NCI-H2107 treated with DMSO at 0.1 percent for 48 hours (cell line): ENCODE results near the gene RAP1B.

ENCODE experiments used
- DNase-seq: peaks from one replicate; lab custom pipeline; 2025; ENCODE audit not compliant: unreplicated experiment; lab: John Stamatoyannopoulos, UW

RAP1B gene

DNA sequence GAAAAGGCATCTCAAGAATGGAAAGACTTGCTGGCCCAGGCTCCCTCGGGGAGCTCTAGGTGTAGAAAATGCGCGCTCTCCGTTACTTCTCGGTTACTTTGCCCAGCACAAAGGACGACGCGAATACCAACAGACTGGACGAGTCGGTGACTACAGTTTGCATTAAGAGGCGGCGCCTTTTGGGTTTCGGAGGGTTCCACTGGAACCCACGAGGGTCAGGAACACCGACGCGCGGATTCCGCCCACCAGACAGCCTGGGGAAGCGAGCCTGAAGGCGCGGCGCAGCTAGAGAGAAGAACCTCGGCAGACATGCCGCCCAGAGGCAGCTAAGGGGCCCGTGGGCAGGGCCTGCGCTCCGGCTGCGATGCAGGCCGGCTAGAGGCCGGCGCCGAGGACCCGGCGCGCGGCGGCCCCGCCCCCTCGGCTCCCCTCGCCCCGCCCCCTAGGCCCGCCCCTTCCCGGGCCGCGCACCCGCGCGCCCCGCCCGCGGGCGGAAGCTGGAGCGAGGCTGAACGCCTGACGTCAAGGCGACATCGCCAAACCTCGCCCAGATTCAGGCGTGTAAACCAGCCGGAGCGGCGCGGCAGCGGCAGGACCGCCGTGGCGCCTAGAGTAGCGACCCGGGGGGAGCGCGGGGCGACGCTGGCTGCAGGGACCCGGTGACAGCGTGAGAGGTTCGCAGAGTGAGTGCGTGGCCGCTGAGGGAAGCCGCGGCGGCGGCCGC lies at the start of gene RAP1B:
Gene RAP1B (plus strand): TSS at position 530 of the 724 bp plus-strand sequence. CDS start 37,826 bp downstream, outside the sequence.
- peak; percentile 82 for DNase-seq

DNA sequence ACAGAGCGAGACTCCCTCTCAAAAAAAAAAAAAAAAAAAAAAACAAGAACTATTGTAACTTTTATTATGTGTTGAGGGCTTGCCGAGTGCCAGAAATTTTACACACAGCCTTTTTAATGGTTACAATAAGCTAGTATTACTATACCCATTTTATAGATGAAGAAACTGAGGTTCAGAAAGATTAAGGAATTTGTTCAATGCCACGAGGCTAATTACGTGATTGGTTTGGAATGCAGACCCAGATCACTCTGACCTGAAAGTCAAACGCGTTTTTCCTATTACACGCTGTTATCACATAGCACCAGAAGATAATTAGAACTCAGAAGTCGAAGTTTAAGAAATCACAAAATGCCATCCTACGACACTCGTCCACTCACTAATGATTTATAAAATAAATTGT lies 48.9 kb upstream of the RAP1B start:
- no peak for DNase-seq

DNA sequence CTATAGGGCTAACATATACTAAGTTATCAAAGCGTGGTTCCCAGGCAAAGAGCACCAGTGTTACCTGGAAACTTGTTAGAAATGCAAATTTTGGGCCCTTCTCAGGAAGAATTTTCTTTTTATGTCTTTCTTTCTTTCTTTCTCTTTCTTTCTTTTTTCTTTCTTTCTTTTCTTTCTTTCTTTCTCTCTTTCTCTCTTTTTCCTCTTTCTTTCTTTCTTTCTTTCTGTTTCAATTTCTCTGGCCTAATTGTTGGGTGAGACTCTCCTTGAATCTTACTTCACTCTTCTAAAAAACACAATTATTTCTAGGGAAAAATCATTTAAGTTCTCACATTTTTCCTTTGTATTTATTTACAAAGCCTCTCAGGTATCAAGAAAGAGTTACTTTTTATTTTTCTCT lies 46.5 kb upstream of the RAP1B start:
- DNase-seq = no peak

DNA sequence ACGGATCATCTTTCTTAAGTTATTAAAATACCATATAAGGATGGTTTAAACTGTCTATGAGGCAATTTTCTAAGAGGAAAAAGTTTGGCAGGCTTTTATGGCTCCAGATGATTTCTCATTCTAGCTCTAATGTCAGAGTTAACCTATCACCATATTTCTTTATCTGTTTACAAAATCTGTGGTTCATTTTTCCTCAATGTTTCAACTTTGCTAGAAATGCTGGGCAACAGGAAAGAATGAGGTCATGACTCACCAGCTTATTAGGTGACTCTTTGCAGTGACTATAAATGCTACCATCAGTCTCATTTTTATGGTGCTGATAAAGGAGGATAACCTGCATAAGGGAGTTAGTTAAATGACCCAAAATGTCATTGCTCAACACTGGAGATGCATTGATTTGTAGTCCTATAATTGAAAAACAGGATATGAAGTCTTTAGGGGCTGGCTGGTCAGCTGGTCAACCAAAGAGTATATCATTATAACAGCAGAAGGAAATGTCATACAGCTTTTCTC lies 45.3 kb upstream of the RAP1B start:
- DNase-seq = no peak

DNA sequence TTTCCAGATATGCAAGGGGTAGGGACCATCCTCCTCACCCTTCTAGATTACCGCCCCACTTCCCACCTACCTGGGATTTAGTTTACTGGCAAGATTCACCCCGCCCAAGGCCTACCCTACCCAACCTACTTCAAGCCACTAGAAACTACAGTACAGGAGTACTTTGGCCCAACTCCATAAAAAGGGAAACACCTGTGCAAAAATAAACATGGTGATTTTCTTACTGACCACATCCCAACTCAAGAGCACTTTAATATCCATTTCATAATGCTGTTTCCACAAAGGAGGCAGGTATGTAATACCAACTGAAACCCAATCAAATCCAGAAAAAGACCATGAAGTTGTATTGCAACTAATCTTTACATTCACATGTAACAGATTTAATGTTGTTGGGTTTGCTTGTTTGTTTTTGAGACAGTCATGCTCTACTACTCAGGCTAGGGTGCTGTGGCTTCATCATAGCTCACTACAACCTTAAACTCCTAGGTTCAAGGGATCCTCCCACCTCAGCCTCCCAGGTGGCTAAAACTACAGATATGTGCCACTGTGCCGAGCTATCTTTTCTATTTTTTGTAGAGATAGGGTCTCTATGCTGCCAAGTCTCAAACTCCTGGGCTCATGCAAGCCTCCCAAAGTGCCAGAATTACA lies 41.7 kb upstream of the RAP1B start:
- peak; percentile 99 for DNase-seq

DNA sequence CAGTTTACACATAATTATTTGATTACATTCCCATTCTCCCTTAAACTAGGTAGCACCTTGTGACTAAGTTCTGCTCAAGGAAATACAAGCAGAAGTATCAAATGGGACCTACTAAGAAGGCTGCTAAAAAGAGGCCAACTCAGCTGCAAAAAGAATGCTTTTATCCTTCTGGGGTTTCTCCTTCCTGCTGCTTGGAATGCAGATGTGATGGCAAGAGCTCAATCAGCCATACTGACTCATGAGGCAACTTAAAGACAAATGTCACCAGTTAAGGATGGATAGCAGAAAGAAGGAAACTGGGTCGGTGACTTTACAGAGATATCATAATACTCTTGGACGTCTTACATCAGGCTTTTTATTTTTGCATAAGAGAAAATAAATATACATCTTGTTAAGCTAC lies 38.0 kb upstream of the RAP1B start:
- DNase-seq = no peak

DNA sequence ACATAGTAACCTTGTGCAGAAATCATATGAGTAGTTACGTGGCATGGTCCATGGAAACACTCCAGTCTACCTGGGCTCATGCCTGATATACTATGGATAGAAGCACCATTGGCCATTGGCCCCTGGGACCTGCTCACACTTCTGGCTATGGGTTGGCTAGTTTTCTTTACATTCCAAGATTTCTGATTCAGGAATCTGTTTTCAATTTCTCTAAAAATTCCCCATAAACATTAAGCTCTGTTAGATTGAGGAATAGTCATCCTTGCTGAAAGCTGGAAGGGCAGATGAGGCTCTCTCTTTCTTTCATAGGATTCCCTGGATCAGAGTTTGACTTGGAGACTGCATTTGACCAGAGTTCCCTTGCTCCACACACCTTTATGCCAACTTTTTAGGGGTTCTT lies 37.3 kb upstream of the RAP1B start:
- DNase-seq = no peak

DNA sequence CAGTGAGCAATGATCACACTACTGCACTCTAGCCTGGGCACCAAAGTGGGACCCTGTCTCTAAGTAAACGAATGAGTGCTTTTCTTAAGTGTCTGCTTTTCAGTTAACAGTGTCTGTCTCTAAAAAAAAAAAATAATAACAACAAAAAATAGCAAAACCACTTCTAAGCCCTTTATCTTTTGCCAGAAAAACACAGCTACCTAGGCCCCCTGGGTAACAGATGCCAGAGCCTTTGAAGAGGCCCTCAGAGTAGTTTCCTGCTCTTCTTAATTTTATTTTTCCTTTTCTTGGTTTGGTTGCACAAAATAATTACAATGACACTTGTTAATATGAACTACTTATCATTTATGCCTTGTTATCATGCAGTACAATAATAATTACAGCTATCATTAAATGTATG lies 32.8 kb upstream of the RAP1B start:
- no peak for DNase-seq

DNA sequence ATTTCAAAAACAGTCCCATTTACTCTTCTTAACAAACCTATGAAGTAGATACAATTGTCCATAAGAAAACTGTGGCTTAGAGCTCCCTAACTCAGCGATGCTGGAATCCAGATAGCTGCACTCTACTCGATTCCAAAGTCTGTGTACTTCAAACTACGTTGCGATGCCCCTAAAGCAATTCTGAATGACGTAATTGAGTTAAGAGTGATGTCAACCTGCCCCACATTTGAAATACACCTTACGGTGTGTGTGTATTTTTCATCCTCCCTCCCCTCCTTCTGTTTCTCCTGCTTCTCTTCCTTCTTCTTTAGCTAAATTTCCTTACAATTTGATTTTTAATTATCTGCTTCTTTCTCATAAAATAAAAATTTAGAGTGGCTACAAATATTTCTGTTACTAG lies 31.9 kb upstream of the RAP1B start:
- DNase-seq = no peak

DNA sequence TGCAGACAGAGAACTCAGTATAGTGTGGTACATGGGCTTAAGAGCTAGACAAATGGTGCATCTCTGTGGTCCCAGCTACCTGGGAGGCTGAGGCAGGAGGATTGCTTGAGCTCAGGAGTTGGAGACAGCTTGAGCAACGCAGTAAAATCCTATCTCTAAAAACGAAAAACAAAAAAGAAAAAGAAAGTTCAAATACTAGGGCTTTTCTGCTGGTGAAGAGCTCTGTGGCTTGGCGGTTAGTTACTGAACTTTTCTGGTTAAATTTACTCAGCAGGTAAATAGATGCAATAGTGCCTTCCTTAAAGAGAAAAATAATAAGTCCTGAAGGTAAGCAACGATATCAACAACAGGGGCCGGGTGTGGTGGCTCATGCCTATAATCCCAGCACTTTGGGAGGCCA lies 31.4 kb upstream of the RAP1B start:
- DNase-seq = no peak

DNA sequence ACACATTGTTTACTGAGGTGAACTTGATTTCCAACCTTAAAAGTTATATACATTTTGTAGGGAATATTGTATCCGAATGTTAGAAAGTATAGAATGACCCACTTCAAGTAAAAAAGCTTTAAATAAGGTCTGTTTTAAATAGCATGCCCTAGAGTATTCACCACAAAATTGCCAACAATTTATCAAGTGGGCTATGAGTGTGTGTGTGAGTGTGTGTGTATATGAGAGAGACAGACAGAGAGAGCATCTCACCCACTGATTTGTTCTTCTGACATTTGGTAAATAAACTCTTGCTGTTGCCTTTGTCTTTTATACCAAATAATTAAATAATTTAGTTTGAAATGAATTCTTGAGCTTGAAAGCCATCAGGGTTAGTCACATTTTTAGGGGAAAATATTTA lies 29.8 kb upstream of the RAP1B start:
- no peak for DNase-seq

DNA sequence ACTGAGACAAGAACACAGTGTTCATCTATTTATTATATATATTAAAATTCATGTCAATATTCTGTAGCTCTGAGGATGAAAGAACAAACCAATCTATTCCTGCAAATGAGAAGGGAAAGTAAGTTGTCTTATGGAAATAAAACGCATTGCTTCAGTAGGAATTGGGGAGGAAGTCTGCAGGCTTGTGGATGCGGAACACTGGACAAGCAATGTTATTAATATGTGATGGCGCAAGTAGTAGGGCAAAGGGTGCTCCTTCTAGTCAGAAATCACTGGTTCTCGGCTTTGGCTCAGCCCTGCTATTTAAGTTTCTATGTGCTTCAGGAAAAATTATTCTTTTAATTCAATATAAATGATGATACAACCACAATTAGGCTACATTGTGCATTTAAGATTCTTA lies 28.8 kb upstream of the RAP1B start:
- no peak for DNase-seq

DNA sequence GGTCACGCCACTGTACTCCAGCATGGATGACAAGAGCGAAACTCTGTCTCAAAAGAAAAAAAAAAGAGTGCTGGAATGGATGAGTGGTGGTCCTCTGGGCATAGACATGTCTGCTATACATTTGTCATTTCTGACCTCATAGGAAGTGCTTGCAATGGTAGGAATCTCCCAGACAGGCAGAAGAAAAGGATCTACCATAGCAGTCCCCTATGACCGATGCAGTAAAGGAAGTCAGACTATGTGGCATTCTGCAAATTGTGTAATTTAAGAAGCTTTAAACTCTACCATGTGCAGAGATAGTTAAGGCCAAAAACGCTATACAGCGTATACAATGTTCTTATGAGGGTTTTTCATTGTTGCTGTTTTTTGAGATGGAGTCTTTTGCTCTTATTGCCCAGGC lies 24.7 kb upstream of the RAP1B start:
- no peak for DNase-seq

DNA sequence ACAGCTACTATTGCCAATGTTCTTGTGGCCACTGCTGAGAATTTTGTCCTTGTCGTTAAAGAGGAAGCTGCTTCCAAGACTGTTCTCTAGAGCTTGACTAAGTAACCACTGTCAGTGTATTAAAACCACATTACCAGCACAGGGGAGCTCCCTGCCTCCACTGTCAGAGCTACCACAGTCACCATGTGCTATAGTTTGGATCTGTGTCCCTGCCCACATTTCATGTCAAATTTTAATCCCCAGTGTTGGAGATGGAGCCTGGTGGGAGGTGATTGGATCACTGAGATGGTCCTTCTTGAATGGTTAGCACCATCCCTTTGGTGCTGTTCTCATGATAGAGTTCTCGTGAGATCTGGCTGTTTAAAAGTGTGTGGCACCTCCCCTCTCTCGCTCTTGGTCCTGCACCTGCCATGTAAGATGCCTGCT lies 23.2 kb upstream of the RAP1B start:
- no peak for DNase-seq

DNA sequence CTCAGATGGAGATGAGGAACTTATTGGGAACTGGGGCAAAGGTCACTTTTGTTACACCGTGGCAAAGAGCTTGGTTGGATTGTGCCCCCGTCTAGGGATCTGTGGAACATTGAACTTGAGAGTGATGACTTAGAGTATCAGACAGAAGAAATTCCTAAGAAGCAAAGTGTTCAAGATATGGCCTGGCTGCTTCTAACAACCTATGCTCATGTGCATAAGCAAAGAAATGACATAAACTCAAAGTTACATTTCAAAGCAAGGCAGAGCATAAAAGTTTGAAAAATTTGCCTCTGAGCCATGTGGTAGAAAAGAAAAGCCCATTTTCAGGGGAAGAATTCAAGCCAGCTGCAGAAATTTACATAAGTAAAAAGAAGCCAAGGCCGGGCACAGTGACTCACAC lies 21.5 kb upstream of the RAP1B start:
- DNase-seq = no peak

DNA sequence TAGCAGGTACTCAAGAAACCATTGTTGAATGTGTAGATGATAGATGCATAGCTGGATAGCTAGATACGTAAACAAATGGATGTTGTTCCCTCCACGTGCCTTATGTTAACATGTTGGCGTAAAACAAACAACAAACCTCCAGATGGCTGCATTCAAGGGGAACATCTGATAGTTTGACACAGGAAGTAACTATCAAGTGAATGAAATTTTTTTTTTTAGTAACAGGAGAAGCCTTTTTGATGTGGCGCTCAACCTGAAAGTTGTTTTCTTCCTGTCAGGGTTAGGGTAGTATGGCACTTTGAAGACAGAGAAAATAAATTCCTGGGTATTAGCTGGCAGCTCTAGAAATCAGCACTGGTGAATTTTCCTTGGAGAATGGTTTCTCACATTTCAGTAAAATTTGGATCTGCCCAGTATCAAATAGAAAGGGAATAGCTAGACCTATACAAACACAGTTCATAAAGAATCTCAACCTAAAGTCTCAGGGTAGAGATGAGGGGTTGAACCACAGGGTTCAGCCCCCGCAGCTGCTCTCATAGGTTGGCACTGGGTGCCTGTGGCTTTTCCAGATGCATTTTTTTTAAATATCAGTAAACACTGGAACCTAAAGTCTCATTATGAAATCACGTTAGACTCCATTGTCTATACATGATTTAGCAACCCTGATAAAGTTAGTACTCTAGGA lies 18.8 kb upstream of the RAP1B start:
- peak; percentile 70 for DNase-seq

DNA sequence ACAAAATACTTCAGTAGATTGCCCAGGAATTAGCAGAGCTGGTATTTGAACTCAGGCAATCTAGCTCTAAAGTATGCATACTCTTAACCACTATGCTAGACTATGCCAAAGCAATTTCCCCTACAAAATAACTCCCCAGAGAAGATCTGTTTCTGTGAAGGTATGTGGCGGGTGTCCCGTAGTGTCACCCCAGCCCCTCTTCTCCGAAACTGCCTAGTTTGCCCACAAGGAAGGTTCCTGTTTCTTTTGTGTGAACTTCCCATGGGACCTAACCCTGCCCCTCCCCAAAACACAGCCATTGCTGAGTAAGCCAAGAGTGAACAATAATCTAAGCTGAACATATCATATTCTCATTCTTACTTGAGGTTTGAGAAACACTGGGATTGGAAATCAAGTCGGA lies 15.5 kb upstream of the RAP1B start:
- no peak for DNase-seq

DNA sequence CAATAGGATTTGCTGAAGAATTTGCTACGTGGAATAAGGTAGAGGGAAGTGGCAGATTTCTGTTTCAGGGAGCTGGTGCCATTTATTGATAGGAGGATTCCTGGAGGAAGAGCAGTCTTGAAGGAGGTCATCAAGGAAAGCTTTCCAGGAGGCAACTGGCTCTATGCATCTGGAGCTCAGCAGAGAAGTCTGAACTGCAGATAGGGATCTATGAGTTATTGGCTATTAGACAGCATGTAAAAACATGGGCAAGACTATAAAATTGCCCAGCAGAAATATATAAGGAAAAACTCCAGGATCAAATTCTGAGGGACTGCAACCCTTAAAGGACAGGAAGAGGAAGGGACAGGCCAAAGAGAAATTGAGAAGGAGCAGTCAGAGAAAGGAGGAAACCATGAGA lies 8.9 kb upstream of the RAP1B start:
- no peak for DNase-seq

DNA sequence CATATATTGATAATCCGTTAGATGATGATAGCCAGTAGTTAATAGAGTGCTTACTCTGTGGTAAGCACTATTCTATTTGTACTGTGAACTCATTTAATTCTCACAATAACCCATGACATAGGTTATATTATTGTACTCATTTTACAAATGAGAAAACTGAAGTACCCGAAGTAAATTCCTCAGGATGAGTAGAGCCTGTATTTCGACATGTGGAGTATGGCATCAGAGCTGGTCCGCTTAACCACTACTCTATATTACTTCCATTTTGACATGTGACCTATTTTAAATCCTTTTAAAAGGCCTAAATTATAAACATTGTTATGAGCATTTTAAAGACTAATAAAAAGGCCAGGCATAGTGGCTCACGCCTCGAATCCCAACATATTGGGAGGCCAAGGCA lies 8.0 kb upstream of the RAP1B start:
- no peak for DNase-seq

DNA sequence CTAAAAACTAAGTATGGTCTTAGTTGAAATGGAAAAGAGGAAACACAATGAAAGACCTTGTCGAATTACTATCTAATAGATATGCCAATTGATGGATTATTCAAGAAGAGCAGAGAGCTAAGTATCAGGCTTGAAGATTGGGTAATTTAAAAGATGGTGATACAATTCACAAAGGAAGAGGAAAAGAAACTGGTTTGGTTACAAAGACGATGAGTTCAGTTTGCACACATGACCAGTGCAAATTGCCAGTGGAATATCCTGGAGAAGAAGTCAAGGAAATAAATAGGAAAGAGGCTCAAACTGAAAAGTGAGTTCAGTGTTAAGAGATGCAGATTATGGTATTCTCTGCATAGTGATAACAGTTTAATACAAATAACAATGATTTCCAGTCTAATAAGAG lies 2.5 kb upstream of the RAP1B start:
- DNase-seq = no peak

DNA sequence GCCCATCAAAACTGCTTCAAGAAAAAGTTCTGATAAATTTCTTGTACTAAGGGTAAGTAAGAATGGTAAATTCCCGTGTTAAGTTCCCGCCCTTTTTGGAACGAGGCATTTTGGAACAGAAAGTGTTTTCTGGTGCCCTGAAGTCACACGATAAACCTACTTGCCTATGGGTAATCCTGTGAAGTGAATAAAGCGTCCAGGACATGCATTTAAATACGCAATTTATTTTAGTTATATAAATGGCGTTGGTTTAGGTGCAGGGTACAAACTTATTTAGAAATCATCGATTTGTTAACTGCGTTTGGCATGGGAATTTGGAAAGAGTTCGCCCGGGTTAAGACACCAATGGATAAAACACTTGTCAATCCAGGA lies 715 bp upstream of the RAP1B start:
- DNase-seq = no peak

DNA sequence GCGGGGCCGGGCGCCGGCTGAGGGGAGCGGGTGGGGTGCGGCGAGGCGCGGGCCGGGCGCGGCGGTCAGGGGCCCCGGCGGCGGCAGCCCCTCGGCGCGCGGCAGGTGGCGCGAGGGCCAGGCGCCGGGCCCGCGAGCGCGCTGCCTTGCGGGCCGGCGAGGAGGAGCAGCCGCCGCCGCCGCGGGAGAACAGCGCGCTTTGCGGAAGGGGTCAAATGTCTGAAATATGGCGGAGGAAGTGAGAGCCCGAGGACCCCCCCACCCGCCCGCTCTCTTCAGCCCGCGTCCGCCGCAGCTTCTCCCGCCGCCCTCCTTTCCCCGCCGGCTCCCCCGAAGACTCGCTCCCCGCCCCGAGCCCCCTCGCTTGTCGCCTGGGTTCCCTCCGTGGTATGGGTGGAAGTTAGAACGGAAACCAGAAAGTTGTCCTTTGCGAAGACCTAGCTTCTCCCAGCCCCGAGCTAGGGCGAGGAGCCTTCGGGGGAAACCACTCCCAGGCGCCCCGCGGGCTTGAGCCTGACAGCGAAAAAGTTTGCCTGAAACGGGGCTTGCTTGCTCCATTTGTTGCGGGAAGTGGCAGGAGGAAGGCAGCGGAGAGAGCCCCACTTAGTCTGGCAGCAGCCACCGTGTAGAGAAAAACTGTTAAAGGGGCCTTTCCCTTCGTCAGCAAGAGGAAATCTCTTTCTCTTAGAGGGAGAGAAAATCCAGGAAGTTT lies 551 bp downstream of the RAP1B start:
- peak; percentile 28 for DNase-seq
